ENCODE data around the gene CCDC149.

CCDC149 gene

DNA sequence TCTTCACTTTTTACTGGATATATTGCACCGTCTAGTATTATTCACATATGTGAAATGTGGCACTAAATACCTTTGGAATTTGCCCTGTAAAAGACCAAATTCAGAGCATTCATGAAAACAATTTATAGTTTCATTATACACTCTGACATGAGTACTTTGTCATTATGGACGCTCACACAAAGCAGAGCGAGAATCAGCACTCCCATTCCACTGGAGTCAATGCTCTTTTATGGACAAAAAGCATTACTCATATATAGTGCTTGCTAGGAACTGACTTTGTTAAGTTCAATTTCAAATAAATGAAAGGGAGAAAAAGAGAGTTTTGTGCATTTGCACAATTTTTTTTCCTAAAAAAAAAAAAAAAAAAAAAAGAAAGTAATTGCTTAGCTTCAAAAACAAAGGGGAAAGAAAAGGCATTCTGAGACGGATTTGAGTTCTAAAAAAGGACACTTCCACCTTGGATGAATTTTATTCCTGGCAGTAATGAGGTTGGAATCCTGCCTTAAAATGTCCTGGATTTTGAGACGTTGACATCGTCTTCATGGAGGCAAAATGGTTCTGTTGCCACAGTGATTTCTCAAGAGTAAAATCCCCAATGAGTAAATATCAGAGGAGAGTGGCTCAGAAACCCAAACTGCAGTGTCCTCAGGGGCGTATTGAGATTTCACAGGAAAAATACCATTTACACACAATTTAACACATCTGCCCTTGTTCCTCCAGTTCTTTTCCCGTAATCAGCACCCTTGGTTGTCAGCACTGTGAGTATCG lies 34.8 kb downstream of the CCDC149 start:
- Histone ChIP-seq H3K4ac (ENCODE audit: low read depth, low read length) (no peak overlapping the region), H3K56ac (ENCODE audit: low read length) (no peak overlapping the region), H3K18ac (ENCODE audit: low read length) (no peak overlapping the region), H2BK5ac (ENCODE audit: low read length) (no peak overlapping the region), H3K9ac (ENCODE audit: low read length) (no peak overlapping the region), H2BK120ac (ENCODE audit: low read depth, low read length) (no peak overlapping the region), H4K8ac (ENCODE audit: low read depth, low read length) (no peak overlapping the region), H3K36me3 (ENCODE audit: control insufficient read depth, insufficient read depth, low read length) (no peaks in the 10 kb centered on the region), H3K79me1 (ENCODE audit: low read length) (no peaks in the 10 kb centered on the region), H4K5ac (ENCODE audit: low read length) (no peak overlapping the region), H3K27me3 (ENCODE audit: insufficient read depth, low read length, poor library complexity) (no peaks in the 10 kb centered on the region), H3K4me1 (ENCODE audit: control insufficient read depth, low read depth, low read length) (no peaks in the 10 kb centered on the region), H3K27ac (ENCODE audit: low read depth, low read length) (no peak overlapping the region), H2BK15ac (replicated peaks; ENCODE audit: low read depth) (no peak overlapping the region), H3K4me2 (ENCODE audit: low read length) (no peak overlapping the region), H2AK5ac (ENCODE audit: low read length) (no peak overlapping the region), H3K4me3 (ENCODE audit: low read length) (no peak overlapping the region), H3K23ac (ENCODE audit: low read length) (no peak overlapping the region), H3K79me2 (ENCODE audit: control insufficient read depth, insufficient read depth, low read length) (no peaks in the 10 kb centered on the region)
- DNase-seq, result no peak
- WGBS (ENCODE audit: extremely low coverage, insufficient coverage, low lambda C conversion rate), result no CpG with 5 or more reads among the region's 9 CpGs

GRCh38 chr4:24876431-24876830 lies 36.4 kb downstream of the CCDC149 start:
- DNase-seq, result no peak
- Histone ChIP-seq H3K4ac (ENCODE audit: low read depth, low read length) (no peak overlapping the region), H3K23ac (ENCODE audit: low read length) (no peak overlapping the region), H2BK120ac (ENCODE audit: low read depth, low read length) (no peak overlapping the region), H3K9ac (ENCODE audit: low read length) (no peak overlapping the region), H3K79me2 (ENCODE audit: control insufficient read depth, insufficient read depth, low read length) (no peaks in the 10 kb centered on the region), H3K4me3 (ENCODE audit: low read length) (no peak overlapping the region), H3K27me3 (ENCODE audit: insufficient read depth, low read length, poor library complexity) (no peaks in the 10 kb centered on the region), H2AK5ac (ENCODE audit: low read length) (no peak overlapping the region), H3K18ac (ENCODE audit: low read length) (no peak overlapping the region), H3K27ac (ENCODE audit: low read depth, low read length) (no peak overlapping the region), H2BK5ac (ENCODE audit: low read length) (no peak overlapping the region), H3K4me1 (ENCODE audit: control insufficient read depth, low read depth, low read length) (no peaks in the 10 kb centered on the region), H4K5ac (ENCODE audit: low read length) (no peak overlapping the region), H4K8ac (ENCODE audit: low read depth, low read length) (no peak overlapping the region), H3K79me1 (ENCODE audit: low read length) (no peaks in the 10 kb centered on the region), H3K56ac (ENCODE audit: low read length) (no peak overlapping the region), H3K36me3 (ENCODE audit: control insufficient read depth, insufficient read depth, low read length) (no peaks in the 10 kb centered on the region), H3K4me2 (ENCODE audit: low read length) (no peak overlapping the region), H2BK15ac (replicated peaks; ENCODE audit: low read depth) (no peak overlapping the region)
- WGBS (ENCODE audit: extremely low coverage, insufficient coverage, low lambda C conversion rate), result no CpG with 5 or more reads among the region's 6 CpGs

DNA sequence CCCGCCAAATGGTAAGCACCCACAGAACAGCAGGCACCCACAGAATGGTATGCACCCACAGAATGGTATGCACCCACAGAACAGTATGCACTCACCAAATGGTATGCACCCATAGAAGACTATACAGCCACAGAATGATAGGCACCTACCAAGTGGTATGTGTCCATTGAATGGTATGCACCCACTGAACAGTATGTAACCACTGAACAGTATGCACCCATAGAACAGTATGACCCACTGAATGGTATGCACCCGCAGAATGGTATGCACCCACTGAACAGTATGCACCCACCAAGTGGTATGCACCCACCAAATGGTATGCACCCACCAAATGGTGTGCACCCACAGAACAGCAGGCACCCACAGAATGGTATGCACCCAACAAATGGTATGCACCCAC lies 40.1 kb downstream of the CCDC149 start:
- Histone ChIP-seq H3K27ac (ENCODE audit: low read depth, low read length) (no peak overlapping the region), H3K79me2 (ENCODE audit: control insufficient read depth, insufficient read depth, low read length) (no peaks in the 10 kb centered on the region), H3K18ac (ENCODE audit: low read length) (no peak overlapping the region), H2BK120ac (ENCODE audit: low read depth, low read length) (no peak overlapping the region), H4K5ac (ENCODE audit: low read length) (no peak overlapping the region), H3K4me2 (ENCODE audit: low read length) (no peak overlapping the region), H3K36me3 (ENCODE audit: control insufficient read depth, insufficient read depth, low read length) (no peaks in the 10 kb centered on the region), H3K4ac (ENCODE audit: low read depth, low read length) (no peak overlapping the region), H3K23ac (ENCODE audit: low read length) (no peak overlapping the region), H2BK5ac (ENCODE audit: low read length) (no peak overlapping the region), H3K9ac (ENCODE audit: low read length) (no peak overlapping the region), H2BK15ac (replicated peaks; ENCODE audit: low read depth) (no peak overlapping the region), H3K56ac (ENCODE audit: low read length) (no peak overlapping the region), H3K27me3 (ENCODE audit: insufficient read depth, low read length, poor library complexity) (no peaks in the 10 kb centered on the region), H4K8ac (ENCODE audit: low read depth, low read length) (no peak overlapping the region), H3K4me1 (ENCODE audit: control insufficient read depth, low read depth, low read length) (no peaks in the 10 kb centered on the region), H3K79me1 (ENCODE audit: low read length) (no peaks in the 10 kb centered on the region), H2AK5ac (ENCODE audit: low read length) (no peak overlapping the region), H3K4me3 (ENCODE audit: low read length) (no peak overlapping the region)
- WGBS (ENCODE audit: extremely low coverage, insufficient coverage, low lambda C conversion rate), result no CpG with 5 or more reads among the region's 2 CpGs
- no peak for DNase-seq

- Histone ChIP-seq H3K4me3 (ENCODE audit: low read length) (no peak overlapping the region), H3K9ac (ENCODE audit: low read length) (no peak overlapping the region), H3K79me2 (ENCODE audit: control insufficient read depth, insufficient read depth, low read length) (no peaks in the 10 kb centered on the region), H3K23ac (ENCODE audit: low read length) (no peak overlapping the region), H3K27ac (ENCODE audit: low read depth, low read length) (no peak overlapping the region), H3K36me3 (ENCODE audit: control insufficient read depth, insufficient read depth, low read length) (no peaks in the 10 kb centered on the region), H2BK5ac (ENCODE audit: low read length) (no peak overlapping the region), H3K79me1 (ENCODE audit: low read length) (no peaks in the 10 kb centered on the region), H2AK5ac (ENCODE audit: low read length) (no peak overlapping the region), H3K18ac (ENCODE audit: low read length) (no peak overlapping the region), H3K4ac (ENCODE audit: low read depth, low read length) (no peak overlapping the region), H2BK15ac (replicated peaks; ENCODE audit: low read depth) (no peak overlapping the region), H3K56ac (ENCODE audit: low read length) (no peak overlapping the region), H4K5ac (ENCODE audit: low read length) (no peak overlapping the region), H3K4me2 (ENCODE audit: low read length) (no peak overlapping the region), H4K8ac (ENCODE audit: low read depth, low read length) (no peak overlapping the region), H2BK120ac (ENCODE audit: low read depth, low read length) (no peak overlapping the region), H3K4me1 (ENCODE audit: control insufficient read depth, low read depth, low read length) (no peaks in the 10 kb centered on the region), H3K27me3 (ENCODE audit: insufficient read depth, low read length, poor library complexity) (no peaks in the 10 kb centered on the region)
- WGBS (ENCODE audit: extremely low coverage, insufficient coverage, low lambda C conversion rate), result no CpG with 5 or more reads among the region's 3 CpGs
- DNase-seq, result no peak
Observed at GRCh38 chr4:24871210-24871609, 41.6 kb downstream of the CCDC149 start.

DNA sequence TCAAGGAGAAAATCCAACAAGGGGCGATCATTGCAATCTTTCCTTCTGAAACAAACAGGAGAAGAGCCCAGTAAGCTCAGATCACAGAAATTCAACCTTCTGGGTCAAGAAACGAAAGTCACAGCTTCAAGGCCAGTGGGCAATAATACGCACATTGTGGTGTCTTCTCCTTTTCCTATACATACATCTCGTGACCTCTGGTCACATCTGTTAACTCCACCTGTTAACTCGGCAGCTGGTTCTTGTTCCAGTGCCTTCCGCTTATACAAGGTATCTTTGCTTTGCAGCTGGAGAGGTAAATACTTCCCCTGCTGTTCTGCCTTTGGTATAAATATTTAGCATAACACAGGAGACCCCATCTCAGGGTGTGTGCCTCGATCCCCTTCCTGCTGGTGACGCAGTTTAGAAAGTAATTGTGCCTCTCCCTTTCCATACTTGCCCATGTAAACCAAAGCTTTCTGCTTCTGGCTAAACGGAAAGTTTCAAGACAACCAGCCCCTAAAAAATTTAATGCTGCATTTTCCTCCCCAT lies 45.0 kb downstream of the CCDC149 start:
- no peaks in the 10 kb centered on the region for H3K27me3 ChIP-seq (ENCODE audit: insufficient read depth, low read length, poor library complexity)
- no peak overlapping the region for H2BK5ac ChIP-seq (ENCODE audit: low read length)
- no peak overlapping the region for H2BK15ac ChIP-seq (replicated peaks; ENCODE audit: low read depth)
- no peak overlapping the region for H2AK5ac ChIP-seq (ENCODE audit: low read length)
- H3K36me3 ChIP-seq (ENCODE audit: control insufficient read depth, insufficient read depth, low read length), result no peaks in the 10 kb centered on the region
- no peak overlapping the region for H3K18ac ChIP-seq (ENCODE audit: low read length)
- WGBS (ENCODE audit: extremely low coverage, insufficient coverage, low lambda C conversion rate), result no CpG with 5 or more reads among the region's 9 CpGs
- no peak overlapping the region for H3K23ac ChIP-seq (ENCODE audit: low read length)
- no peak overlapping the region for H3K27ac ChIP-seq (ENCODE audit: low read depth, low read length)
- H3K4me1 ChIP-seq (ENCODE audit: control insufficient read depth, low read depth, low read length), result no peaks in the 10 kb centered on the region
- no peak overlapping the region for H3K4me2 ChIP-seq (ENCODE audit: low read length)
- DNase-seq, result no peak
- no peaks in the 10 kb centered on the region for H3K79me2 ChIP-seq (ENCODE audit: control insufficient read depth, insufficient read depth, low read length)
- no peak overlapping the region for H3K9ac ChIP-seq (ENCODE audit: low read length)
- no peak overlapping the region for H4K5ac ChIP-seq (ENCODE audit: low read length)
- no peak overlapping the region for H4K8ac ChIP-seq (ENCODE audit: low read depth, low read length)
- H3K4me3 ChIP-seq (ENCODE audit: low read length), result no peak overlapping the region
- H3K4ac ChIP-seq (ENCODE audit: low read depth, low read length), result no peak overlapping the region
- H2BK120ac ChIP-seq (ENCODE audit: low read depth, low read length), result no peak overlapping the region
- H3K79me1 ChIP-seq (ENCODE audit: low read length), result no peaks in the 10 kb centered on the region
- no peak overlapping the region for H3K56ac ChIP-seq (ENCODE audit: low read length)

- Histone ChIP-seq H2BK5ac (ENCODE audit: low read length) (no peak overlapping the region), H3K23ac (ENCODE audit: low read length) (no peak overlapping the region), H3K27me3 (ENCODE audit: insufficient read depth, low read length, poor library complexity) (no peaks in the 10 kb centered on the region), H3K4me3 (ENCODE audit: low read length) (no peak overlapping the region), H2BK15ac (replicated peaks; ENCODE audit: low read depth) (no peak overlapping the region), H3K79me2 (ENCODE audit: control insufficient read depth, insufficient read depth, low read length) (no peaks in the 10 kb centered on the region), H2BK120ac (ENCODE audit: low read depth, low read length) (no peak overlapping the region), H3K27ac (ENCODE audit: low read depth, low read length) (no peak overlapping the region), H3K9ac (ENCODE audit: low read length) (no peak overlapping the region), H3K36me3 (ENCODE audit: control insufficient read depth, insufficient read depth, low read length) (no peaks in the 10 kb centered on the region), H3K4me2 (ENCODE audit: low read length) (no peak overlapping the region), H3K4me1 (ENCODE audit: control insufficient read depth, low read depth, low read length) (no peaks in the 10 kb centered on the region), H3K18ac (ENCODE audit: low read length) (no peak overlapping the region), H3K79me1 (ENCODE audit: low read length) (no peaks in the 10 kb centered on the region), H4K8ac (ENCODE audit: low read depth, low read length) (no peak overlapping the region), H3K56ac (ENCODE audit: low read length) (no peak overlapping the region), H4K5ac (ENCODE audit: low read length) (no peak overlapping the region), H2AK5ac (ENCODE audit: low read length) (no peak overlapping the region), H3K4ac (ENCODE audit: low read depth, low read length) (no peak overlapping the region)
- no CpG with 5 or more reads among the region's 1 CpG for whole genome bisulfite sequencing (ENCODE audit: extremely low coverage, insufficient coverage, low lambda C conversion rate)
- no peak for DNase-seq
Observed at GRCh38 chr4:24867251-24867650, 45.6 kb downstream of the CCDC149 start.
